Neural progenitor cell (in vitro differentiated cells): ENCODE results near the gene CASP4.

Experiments
- CTCF ChIP-seq: fragments of 200-600 bp; sonication (generic); IDR thresholded peaks from 2 replicates; pipeline ENCODE4 v1.5.1; 2017; ENCODE audit warnings: antibody characterized with exemption, mild to moderate bottlenecking
- EZH2 ChIP-seq: fragments of 200-600 bp; sonication (generic); IDR thresholded peaks from 2 replicates; pipeline ENCODE4 v1.6.1; 2017; ENCODE audit warnings: antibody characterized with exemption, mild to moderate bottlenecking, moderate library complexity

GRCh38 chr11:104991994-104992393 lies 23.6 kb upstream of the CASP4 start:
- no peak for TF ChIP-seq CTCF
- TF ChIP-seq EZH2, result no peak
